ENCODE results near the gene SUGCT.

GRCh38 chr7:40887099-40887498 lies 752.3 kb downstream of the SUGCT start:
- TF ChIP-seq CTCF (tag by site-specific recombination; IDR thresholded peaks at IDR 0.05) (no peak), REST (tag by site-specific recombination; IDR thresholded peaks at IDR 0.05) (no peak), ZNF362 (tag by site-specific recombination; IDR thresholded peaks at IDR 0.05) (no peak), ATF2 (tag by site-specific recombination; IDR thresholded peaks at IDR 0.05; ENCODE audit: low read depth) (no peak), ZNF248 (tag by site-specific recombination; IDR thresholded peaks at IDR 0.05) (no peak), ZNF560 (tag by site-specific recombination; IDR thresholded peaks at IDR 0.05; ENCODE audit: borderline replicate concordance) (no peak), TSHZ1 (tag by site-specific recombination; IDR thresholded peaks at IDR 0.05; ENCODE audit: borderline replicate concordance) (no peak)

Measured in HEK293 (cell line).